Neuronal stem cell (in vitro differentiated cells): Measurements from ENCODE around the gene WBP2.

ENCODE experiments used
- DNase-seq: peaks from one replicate; pipeline ENCODE4 v3.0.0-alpha.2; 2013; ENCODE audit warnings: low spot score
- H2AFZ ChIP-seq: one replicate; pipeline ENCODE4 v1.6.1; 2013; ENCODE audit warnings: mild to moderate bottlenecking, low read length, inconsistent platforms
- H2AK5ac ChIP-seq: 2 replicates; pipeline ENCODE4 v1.6.1; 2013; ENCODE audit warnings: low read depth, mild to moderate bottlenecking, inconsistent platforms, low read length, moderate library complexity, mixed read lengths
- H2BK120ac ChIP-seq: 2 replicates; pipeline ENCODE4 v1.6.1; 2013; ENCODE audit warnings: low read depth, mild to moderate bottlenecking, inconsistent platforms, low read length, moderate library complexity, mixed read lengths
- H2BK12ac ChIP-seq: one replicate; pipeline ENCODE4 v1.6.1; 2013; ENCODE audit warnings: low read length, inconsistent platforms
- H2BK15ac ChIP-seq: 2 replicates; pipeline ENCODE4 v1.6.1; 2013; ENCODE audit warnings: mild to moderate bottlenecking, low read length, inconsistent platforms, mixed read lengths
- H2BK5ac ChIP-seq: one replicate; pipeline ENCODE4 v1.6.1; 2013; ENCODE audit warnings: inconsistent platforms, mild to moderate bottlenecking, low read length, moderate library complexity
- H3K14ac ChIP-seq: one replicate; pipeline ENCODE4 v1.6.1; 2013; ENCODE audit warnings: low read length, inconsistent platforms
- H3K18ac ChIP-seq: 2 replicates; pipeline ENCODE4 v1.6.1; 2013; ENCODE audit warnings: low read length, inconsistent platforms
- H3K23ac ChIP-seq: 2 replicates; pipeline ENCODE4 v1.6.1; 2013; ENCODE audit warnings: low read depth, mild to moderate bottlenecking, mixed read lengths, low read length, inconsistent platforms; ENCODE audit not compliant: poor library complexity
- H3K27ac ChIP-seq: replicated peaks from 3 replicates; pipeline ENCODE4 v1.5.1; 2013; ENCODE audit warnings: low read length, inconsistent platforms
- H3K27me3 ChIP-seq, 3 experiments: 2 replicates each; pipeline ENCODE4 v1.6.1; 2013; ENCODE audit warnings: low read length in 3 of 3, mild to moderate bottlenecking in 2 of 3, inconsistent platforms in 1 of 3, low read depth in 1 of 3, mixed read lengths in 1 of 3, moderate library complexity in 1 of 3; ENCODE audit not compliant: control insufficient read depth in 3 of 3, insufficient read depth in 3 of 3
- H3K36me3 ChIP-seq, 2 donors: replicated peaks in 1 of 2; 2 replicates each; pipeline ENCODE4 v1.6.1; 2013; ENCODE audit warnings: low read length in 2 of 2; ENCODE audit not compliant: control insufficient read depth in 2 of 2, insufficient read depth in 2 of 2
- H3K4ac ChIP-seq: 2 replicates; pipeline ENCODE4 v1.6.1; 2013; ENCODE audit warnings: inconsistent platforms, mild to moderate bottlenecking, low read length, moderate library complexity
- H3K4me1 ChIP-seq, 2 donors: 1 replicate in 1 of 2; 2 replicates in 1 of 2; pipeline ENCODE4 v1.6.1; 2013; ENCODE audit warnings: low read length in 2 of 2, low read depth in 1 of 2; ENCODE audit not compliant: control insufficient read depth in 2 of 2, insufficient read depth in 1 of 2
- H3K4me2 ChIP-seq: one replicate; pipeline ENCODE4 v1.6.1; 2013; ENCODE audit warnings: mild to moderate bottlenecking, low read length, inconsistent platforms; ENCODE audit not compliant: insufficient read depth, poor library complexity, severe bottlenecking
- H3K4me3 ChIP-seq, 2 donors: 2 replicates each; pipeline ENCODE4 v1.5.1; 2013; ENCODE audit warnings: low read length in 2 of 2, mild to moderate bottlenecking in 2 of 2, inconsistent platforms in 1 of 2, moderate library complexity in 1 of 2
- H3K79me1 ChIP-seq: one replicate; pipeline ENCODE4 v1.6.1; 2013; ENCODE audit warnings: low read depth, mild to moderate bottlenecking, inconsistent platforms, low read length, moderate library complexity
- H3K9ac ChIP-seq: one replicate; pipeline ENCODE4 v1.6.1; 2013; ENCODE audit warnings: mild to moderate bottlenecking, low read depth, low read length, inconsistent platforms; ENCODE audit not compliant: poor library complexity
- H3K9me3 ChIP-seq, 2 donors: replicated peaks in 1 of 2; 2 replicates each; pipeline versions ENCODE3 to v1.6.1; 2013; ENCODE audit warnings: low read length in 2 of 2, mild to moderate bottlenecking in 2 of 2, inconsistent platforms in 1 of 2, low read depth in 1 of 2, mixed read lengths in 1 of 2, moderate library complexity in 1 of 2; ENCODE audit not compliant: control insufficient read depth in 2 of 2, insufficient read depth in 1 of 2
- H4K8ac ChIP-seq: one replicate; pipeline ENCODE4 v1.6.1; 2013; ENCODE audit warnings: low read depth, mild to moderate bottlenecking, inconsistent platforms, low read length, moderate library complexity
- H4K91ac ChIP-seq: one replicate; pipeline ENCODE4 v1.6.1; 2013; ENCODE audit warnings: low read length, low read depth, mild to moderate bottlenecking, inconsistent platforms; ENCODE audit not compliant: poor library complexity
- WGBS, 2 donors: extraction: QIAGEN DNeasy Blood & Tissue Kit; methylation state at CpG; one replicate each; pipeline ENCODE4 v1.1.7; 2013; ENCODE audit warnings: missing lambda C conversion rate in 2 of 2, mixed read lengths in 1 of 2; ENCODE audit not compliant: insufficient read length in 2 of 2, insufficient replicate concordance in 1 of 2; ENCODE audit errors: extremely low coverage in 2 of 2; 5-methylcytosine and 5-hydroxymethylcytosine counted together

The WBP2 gene

DNA sequence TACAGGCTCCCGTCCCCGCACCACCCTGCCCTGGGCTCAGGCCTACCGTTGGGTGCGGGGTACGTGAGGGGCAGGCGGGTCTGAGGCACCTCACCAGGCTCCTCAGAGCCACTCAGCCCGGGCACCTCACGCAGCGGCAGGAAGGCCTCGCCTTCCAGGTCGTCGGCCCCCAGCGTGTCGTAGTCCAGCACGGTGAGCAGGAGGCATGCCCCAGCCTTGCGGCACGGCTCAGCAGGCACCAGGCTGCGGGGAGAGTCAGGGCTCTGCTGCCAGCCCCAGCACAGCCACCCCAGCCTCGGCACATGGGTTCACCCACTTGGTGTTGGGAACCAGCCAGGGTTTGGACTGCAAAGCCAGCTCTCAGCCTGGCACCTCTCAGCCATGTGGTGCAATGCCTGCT is 26.4 kb downstream of the WBP2 start:
- Histone ChIP-seq H3K9ac (no peak overlapping the region), H3K14ac (no peak overlapping the region), H3K36me3 (peaks cover 15 to 27% of the 10 kb centered on the region in 2 donors), H4K91ac (no peak overlapping the region), H3K4me1 (peaks cover 11 to 21% of the 10 kb centered on the region in 2 donors), H3K23ac (no peak overlapping the region), H2BK120ac (no peak overlapping the region), H4K8ac (no peak overlapping the region), H2BK12ac (no peak overlapping the region), H3K4me3 (no peak overlapping the region), H3K27me3 (no peaks in the 10 kb centered on the region), H2BK15ac (no peak overlapping the region), H3K9me3 (no peaks in the 10 kb centered on the region), H3K27ac (no peak overlapping the region), H2BK5ac (no peak overlapping the region), H2AFZ (no peak overlapping the region), H2AK5ac (no peak overlapping the region), H3K4me2 (no peak overlapping the region), H3K4ac (no peak overlapping the region), H3K79me1 (peaks cover 6% of the 10 kb centered on the region), H3K18ac (no peak overlapping the region)
- DNase-seq: no peak
- no CpG with 5 or more reads among the region's 19 CpGs for WGBS, 2 donors

DNA sequence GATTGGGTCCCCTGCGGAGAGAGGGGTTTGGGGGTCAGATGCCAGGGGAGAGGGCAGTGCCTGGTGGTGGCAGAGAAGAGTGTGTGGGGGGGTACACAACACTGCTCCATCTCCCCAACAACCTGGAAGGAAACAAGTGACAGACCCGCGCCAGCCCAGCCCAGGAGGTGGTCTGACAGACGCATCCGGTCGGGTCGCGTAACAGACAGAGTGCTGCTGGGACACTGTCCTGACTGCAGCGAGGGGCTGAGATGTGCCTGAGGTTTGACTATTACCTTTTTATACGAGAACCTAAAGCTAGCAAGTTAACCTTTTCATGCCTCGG is 27.1 kb downstream of the WBP2 start:
- DNase-seq: no peak
- Histone ChIP-seq H3K23ac (peak overlapping the region; percentile 97), H4K8ac (peak overlapping the region; percentile 97), H2BK5ac (no peak overlapping the region), H3K36me3 (peaks cover 20 to 34% of the 10 kb centered on the region in 2 donors), H2BK12ac (no peak overlapping the region), H3K27ac (no peak overlapping the region), H3K9ac (peak overlapping the region; percentile 65), H3K27me3 (no peaks in the 10 kb centered on the region), H3K79me1 (peaks cover 7% of the 10 kb centered on the region), H3K4ac (no peak overlapping the region), H2AK5ac (peak overlapping the region; percentile 9), H3K4me1 (peaks cover 11 to 18% of the 10 kb centered on the region in 2 donors), H2AFZ (peak overlapping the region; percentile 53), H2BK120ac (peak overlapping the region; percentile 14), H3K14ac (no peak overlapping the region), H3K4me3 (no peak overlapping the region), H3K4me2 (peak overlapping the region; percentile 57), H2BK15ac (no peak overlapping the region), H3K9me3 (no peaks in the 10 kb centered on the region), H3K18ac (peak overlapping the region; percentile 99), H4K91ac (no peak overlapping the region)
- WGBS, 2 donors: no CpG with 5 or more reads among the region's 11 CpGs

DNA sequence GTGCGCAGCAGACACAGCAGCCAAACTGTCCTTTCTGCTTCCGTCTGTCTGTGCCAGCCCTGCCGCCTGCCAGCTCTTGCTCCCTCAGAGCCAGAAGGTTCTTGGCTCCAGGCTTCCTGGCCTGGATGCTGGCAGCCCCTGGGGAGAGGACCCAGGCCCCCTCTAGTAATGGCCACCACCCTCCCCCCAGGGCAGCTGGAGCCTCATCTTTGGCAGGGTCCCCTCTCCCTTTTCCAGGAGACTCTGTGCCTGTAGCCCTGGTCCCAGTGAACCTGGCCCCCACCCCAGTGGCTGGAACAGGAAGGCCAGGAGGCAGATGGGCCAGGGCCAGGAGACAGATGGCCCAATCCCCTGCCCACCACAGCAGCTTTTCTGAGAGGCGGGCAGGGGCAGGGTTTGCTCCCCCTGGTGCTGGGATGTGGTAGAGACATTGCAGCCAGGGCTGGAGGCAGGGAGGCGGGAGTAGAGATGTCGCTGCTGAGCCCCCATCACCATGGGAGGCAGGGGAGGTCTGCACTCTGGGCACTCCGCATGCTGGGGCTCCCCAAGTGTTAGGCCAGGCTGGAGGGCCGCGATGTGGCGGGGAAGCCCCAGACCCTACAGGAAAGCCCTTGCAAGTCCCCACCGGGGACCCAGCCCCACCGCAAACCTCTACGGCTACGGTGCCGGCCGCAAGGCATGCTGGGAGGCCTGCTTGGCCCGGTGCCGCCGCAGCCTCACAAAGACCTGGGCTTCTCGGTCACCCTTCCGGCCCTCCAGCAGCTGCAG is 27.6 kb downstream of the WBP2 start:
- H3K4me2 ChIP-seq: peak overlapping the region; percentile 57
- H4K8ac ChIP-seq: peak overlapping the region; percentile 97
- peak overlapping the region; percentile 81 for H2BK12ac ChIP-seq
- peak overlapping the region; percentile 92 for H3K9ac ChIP-seq
- H2BK15ac ChIP-seq: peak overlapping the region; percentile 55
- no peak overlapping the region for H4K91ac ChIP-seq
- H3K4ac ChIP-seq: peak overlapping the region; percentile 61
- no peaks in the 10 kb centered on the region for H3K9me3 ChIP-seq
- peaks cover 11 to 14% of the 10 kb centered on the region in 2 donors for H3K4me1 ChIP-seq
- peaks cover 7% of the 10 kb centered on the region for H3K79me1 ChIP-seq
- no CpG with 5 or more reads among the region's 21 CpGs for WGBS, 2 donors
- peaks cover 24 to 39% of the 10 kb centered on the region in 2 donors for H3K36me3 ChIP-seq
- peak overlapping the region; percentile 64 for H3K27ac ChIP-seq
- H3K23ac ChIP-seq: peak overlapping the region; percentile 97
- H3K4me3 ChIP-seq: peak overlapping the region in 1 of 2 donors; percentile 67
- peak overlapping the region; percentile 53 for H2AFZ ChIP-seq
- peak overlapping the region; percentile 99 for H3K18ac ChIP-seq
- H2AK5ac ChIP-seq: peak overlapping the region; percentile 98
- peak overlapping the region; percentile 14 for H2BK120ac ChIP-seq
- peak overlapping the region; percentile 59 for H2BK5ac ChIP-seq
- peak overlapping the region; percentile 92 for H3K14ac ChIP-seq
- H3K27me3 ChIP-seq: no peaks in the 10 kb centered on the region
- peak; percentile 69 for DNase-seq

DNA sequence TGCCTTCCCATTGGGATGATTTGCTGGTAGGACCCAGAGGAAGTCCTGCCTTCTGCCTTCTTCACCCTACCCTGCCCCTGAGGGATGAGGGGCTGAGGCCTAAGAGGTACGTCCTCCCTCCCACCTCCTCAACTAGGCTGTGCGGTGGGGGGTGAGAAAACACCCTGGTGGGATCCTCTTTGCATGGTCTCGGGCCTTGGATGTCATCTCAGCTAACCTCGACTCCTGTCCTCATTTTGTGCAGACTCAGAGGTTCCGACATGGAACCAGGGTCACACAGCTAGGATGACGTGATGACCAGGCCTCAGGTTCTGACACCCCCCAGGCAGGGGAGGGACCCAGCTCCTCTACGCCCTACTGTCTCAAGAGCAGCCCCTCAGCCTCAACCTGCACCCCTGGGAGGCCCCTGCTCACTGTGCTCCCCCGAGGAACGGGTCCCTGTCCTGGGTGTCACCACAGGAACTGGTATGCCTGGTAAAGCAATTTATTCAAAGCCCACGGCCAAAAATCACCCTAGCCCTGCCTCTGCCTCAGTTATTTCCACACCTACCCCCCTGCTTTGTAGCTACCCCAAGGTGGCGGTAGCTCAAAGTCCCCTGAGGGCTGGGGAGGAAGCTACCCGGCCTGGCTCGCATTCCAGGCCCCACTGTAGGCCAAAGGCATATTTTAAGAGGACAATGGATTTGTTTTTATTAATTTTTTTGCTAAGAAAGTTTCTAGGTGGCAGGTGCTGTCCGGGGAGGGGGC is 28.4 kb downstream of the WBP2 start:
- Histone ChIP-seq H2BK12ac (peak overlapping the region; percentile 81), H2BK15ac (no peak overlapping the region), H2BK5ac (peak overlapping the region; percentile 59), H3K79me1 (peaks cover 9% of the 10 kb centered on the region), H3K4ac (no peak overlapping the region), H2AFZ (no peak overlapping the region), H3K14ac (no peak overlapping the region), H3K36me3 (peaks cover 31 to 47% of the 10 kb centered on the region in 2 donors), H3K4me3 (no peak overlapping the region), H3K27me3 (no peaks in the 10 kb centered on the region), H3K27ac (peak overlapping the region; percentile 64), H3K4me1 (peaks cover 10 to 11% of the 10 kb centered on the region in 2 donors), H4K8ac (peak overlapping the region; percentile 65), H3K18ac (peak overlapping the region; percentile 44), H3K9me3 (no peaks in the 10 kb centered on the region), H2BK120ac (no peak overlapping the region), H4K91ac (no peak overlapping the region), H3K4me2 (no peak overlapping the region), H2AK5ac (peak overlapping the region; percentile 98), H3K23ac (peak overlapping the region; percentile 97), H3K9ac (peak overlapping the region; percentile 67)
- no peak for DNase-seq
- no CpG with 5 or more reads among the region's 14 CpGs for WGBS, 2 donors
